HG02798 (cell line): Measurements from ENCODE around the gene DSTN.

ENCODE experiments used
- ATAC-seq: cut with Tn5 transposase; IDR thresholded peaks from one replicate; pipeline ENCODE4 v1.9.1; 2021; ENCODE audit warnings: mild to moderate bottlenecking; ENCODE audit not compliant: unreplicated experiment, poor library complexity

DSTN gene

DNA sequence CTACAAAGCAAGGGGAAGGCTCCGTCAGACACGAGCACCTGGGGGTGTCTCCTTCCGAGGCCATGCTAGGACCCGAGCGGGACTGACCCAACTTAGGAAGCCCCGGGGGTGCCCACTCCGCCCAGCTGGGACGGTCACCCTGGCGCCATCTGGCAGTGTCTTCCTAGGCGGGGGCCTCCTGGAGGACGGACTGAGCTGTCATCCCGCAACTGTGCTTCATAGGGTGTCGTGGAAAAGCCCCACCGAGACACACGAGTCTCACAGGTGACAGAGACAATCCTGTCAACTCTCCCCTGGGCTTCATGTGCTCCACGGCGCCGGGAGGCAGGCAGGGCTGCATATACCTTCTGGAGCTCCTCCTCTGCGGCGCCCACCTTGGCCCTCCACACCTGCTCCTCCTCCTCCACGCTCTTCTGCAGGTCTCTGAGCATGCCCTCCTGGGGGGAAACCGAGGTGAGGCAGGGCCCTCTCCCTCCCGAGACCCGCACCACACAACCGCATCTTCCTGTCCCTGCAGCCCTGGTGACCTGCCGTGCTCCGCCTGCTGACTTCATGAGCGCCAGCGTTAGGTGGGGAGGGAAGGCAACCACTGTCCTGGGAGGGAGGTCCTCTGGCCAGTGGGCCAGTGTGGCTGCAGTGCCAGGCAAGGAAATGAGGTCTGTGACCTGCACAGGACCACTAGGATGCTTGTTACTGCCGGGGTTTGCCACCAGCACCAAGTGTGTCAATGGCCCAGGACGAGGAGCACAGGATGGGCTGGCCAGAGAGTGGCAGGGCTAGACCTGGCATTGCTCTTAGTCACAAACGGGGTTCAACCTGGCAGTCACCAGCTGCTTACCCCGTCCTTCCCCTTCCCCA, 50.7 kb downstream of the DSTN start:
- no peak for ATAC-seq

- ATAC-seq = no peak
Measured at GRCh38 chr20:17621229-17621968, 51.5 kb downstream of the DSTN start.

DNA sequence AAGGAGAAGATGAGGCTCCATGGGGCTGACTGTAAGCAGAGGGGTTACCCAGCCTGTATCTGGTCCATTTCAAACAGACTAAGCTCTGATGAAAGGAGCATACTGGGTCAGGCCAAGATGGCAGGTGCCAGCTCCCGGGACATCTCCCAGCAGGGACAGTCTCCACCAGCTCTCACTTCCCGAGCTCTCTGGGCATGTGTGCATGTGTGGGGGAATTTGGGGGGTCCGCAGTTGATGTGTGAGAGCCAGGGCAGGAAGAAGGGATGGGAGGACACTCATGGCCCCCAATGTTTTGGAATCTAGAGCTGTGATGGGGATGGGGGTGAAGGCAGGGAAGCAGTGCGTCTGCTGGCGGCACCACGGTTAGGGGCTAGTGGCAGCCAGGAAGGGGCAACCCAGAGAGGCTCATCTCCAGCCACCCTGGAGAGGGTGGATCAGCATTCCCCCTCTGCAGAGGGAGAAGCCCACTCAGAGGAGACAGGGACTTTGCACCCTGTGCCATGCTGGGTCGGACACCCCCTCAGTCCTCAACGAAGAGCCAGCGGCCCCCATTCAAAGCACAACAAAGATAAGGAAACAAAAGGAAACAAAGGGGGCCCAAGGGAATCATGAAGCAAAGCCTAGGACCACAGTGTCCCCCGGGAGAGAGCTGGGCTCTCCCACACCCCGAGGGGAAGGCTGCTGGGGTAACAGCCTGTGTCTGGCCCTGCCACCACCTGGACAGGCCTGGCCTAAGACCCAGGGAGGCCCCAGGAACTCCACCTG, 52.4 kb downstream of the DSTN start:
- ATAC-seq = no peak

DNA sequence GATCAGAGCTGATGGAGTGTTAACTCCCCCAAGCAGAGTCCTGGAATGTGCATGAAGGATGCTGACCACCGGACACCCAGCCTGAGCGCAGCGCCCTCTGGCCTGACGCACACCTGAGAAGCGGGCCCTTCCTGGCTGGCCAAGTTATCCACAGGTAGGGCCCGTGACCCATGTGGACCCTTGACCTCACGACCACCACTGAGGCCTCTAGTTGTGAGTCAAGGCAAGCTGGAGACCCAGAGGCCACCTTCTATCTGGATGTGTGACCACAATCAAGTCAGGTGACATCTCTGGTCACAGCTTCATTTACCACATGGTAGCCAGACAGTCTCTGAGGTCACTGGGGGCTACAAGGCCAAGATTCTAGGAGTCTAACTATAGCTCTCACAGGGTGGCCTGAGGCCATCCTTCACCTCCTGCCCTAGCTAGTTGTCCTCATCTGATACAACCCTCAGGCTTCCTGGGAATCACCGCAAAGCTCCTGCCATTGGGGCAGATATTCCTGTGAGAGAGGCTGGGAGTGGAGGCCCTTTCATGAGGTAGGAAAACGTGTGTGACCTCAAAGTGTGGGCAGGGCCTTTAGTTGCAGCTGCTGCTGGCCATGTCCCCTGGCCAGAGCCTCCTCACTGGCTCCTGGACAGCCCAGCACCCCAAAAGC, 53.1 kb downstream of the DSTN start:
- ATAC-seq = no peak

DNA sequence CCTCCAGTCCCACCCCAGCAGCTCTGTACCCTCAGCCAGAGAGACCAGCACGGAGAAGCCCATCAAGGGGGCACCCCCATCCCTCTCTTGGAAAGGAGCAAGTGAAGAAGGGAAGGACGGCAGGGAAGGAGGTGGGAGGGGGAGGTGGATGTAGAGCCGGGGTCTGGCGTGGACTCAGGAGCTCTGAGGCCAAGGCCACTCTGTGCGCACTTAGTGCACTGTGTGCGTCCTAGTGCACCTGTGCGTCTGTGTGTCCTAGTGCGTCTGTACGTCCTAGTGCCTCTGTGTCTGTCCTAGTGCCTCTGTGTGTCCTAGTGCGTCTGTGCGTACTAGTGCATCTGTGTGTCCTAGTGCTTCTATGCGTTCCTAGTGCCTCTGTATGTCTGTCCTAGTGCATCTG, 54.2 kb downstream of the DSTN start:
- no peak for ATAC-seq

DNA sequence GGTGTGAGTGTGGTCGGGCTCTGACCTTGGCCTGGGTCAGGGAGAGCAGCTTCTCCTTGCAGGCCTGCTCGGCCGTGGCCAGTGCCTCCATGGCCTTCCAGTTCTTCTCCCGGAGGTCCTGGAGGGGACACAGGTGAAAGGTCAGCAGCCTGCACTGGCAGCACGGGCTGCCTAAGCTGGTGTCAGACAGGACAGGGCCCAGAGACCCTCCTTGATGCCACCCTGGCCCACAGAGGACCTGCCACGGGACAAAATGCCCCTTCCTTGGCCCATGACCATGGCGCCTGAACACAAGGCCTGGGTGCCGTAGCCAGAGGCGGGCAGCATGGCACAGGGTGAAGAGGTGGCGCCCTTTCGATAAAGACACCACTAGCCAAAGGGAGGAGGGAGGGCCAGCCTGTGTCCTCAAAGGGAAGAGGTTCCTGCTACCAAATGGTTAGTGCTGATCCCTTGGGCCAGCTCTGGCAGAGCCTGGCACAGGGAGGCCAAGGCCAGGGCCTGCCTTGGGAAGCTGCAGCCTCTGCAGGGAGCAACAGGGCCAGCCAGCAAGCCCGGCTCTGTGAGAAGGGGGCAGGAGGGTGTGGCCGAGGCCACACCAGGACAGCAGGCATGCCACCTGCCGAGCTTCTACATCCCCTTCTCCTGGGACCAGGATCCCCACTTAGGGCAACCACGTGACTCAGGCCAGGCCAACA, 54.8 kb downstream of the DSTN start:
- ATAC-seq = no peak

GRCh38 chr20:17625246-17626051, 55.6 kb downstream of the DSTN start:
- ATAC-seq = no peak

GRCh38 chr20:17626217-17627007, 56.5 kb downstream of the DSTN start:
- ATAC-seq = no peak

- no peak for ATAC-seq
Measured at GRCh38 chr20:17627101-17627955, 57.5 kb downstream of the DSTN start.

- ATAC-seq = no peak
Measured at GRCh38 chr20:17628101-17628841, 58.4 kb downstream of the DSTN start.

DNA sequence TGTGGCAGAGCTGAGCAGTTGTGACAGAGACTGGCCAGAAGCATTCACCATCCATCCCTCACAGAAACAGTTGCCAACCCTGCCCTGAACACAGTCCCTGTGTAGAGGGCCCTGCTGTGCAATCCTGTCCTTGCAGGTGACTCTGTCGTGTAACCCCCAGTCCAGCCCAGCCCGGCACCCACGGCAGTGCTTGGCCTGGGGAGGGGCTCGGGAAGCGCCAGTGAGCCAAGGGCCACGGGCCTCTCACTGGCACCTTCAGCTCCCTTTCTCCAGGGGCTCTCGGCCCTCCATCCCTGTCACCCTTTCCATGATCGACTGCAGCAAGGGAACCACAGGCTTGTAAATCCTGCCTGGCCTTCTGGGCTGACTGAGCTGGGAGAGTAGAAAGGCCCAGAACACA, 59.1 kb downstream of the DSTN start:
- no peak for ATAC-seq

DNA sequence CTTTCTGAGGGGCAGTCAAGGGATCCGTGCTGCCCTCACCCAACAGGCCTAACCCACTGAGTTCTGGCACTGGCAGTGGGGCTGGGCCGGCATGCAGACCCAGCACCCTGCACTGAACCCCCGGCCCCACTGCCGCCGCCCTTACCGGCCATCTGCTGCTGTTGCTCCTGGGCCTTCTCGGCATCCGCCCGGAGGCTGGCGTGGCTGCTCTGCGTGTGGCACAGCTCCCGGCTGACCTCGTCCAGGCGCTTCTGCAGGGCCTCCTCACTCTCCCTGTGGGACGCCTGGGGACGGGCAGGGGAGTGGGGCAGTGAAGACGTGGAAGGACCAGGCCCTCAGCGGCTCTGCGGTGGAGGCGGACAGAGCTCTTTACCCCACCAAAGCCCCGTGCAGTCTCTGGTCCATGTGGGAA, 59.8 kb downstream of the DSTN start:
- no peak for ATAC-seq

GRCh38 chr20:17630151-17630805, 60.4 kb downstream of the DSTN start:
- no peak for ATAC-seq

DNA sequence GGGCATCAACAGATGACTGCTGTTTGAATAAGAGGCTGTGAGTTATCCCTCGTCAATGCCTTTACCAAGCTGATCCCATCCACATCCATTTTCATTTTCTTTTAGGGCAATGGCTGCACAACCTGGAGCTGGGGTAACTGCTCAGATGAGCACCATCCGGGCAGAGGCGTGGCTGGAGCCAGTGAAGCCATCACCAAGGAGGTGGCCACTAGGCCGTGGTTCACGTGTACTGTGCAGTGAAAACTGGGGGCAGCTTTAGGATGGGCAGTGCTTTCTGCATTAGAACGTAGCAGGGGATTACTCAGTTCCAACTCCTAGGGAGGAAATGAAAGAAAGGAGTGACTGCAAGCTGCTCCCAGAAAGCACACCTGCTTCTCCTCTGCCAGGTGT, 60.9 kb downstream of the DSTN start:
- no peak for ATAC-seq

DNA sequence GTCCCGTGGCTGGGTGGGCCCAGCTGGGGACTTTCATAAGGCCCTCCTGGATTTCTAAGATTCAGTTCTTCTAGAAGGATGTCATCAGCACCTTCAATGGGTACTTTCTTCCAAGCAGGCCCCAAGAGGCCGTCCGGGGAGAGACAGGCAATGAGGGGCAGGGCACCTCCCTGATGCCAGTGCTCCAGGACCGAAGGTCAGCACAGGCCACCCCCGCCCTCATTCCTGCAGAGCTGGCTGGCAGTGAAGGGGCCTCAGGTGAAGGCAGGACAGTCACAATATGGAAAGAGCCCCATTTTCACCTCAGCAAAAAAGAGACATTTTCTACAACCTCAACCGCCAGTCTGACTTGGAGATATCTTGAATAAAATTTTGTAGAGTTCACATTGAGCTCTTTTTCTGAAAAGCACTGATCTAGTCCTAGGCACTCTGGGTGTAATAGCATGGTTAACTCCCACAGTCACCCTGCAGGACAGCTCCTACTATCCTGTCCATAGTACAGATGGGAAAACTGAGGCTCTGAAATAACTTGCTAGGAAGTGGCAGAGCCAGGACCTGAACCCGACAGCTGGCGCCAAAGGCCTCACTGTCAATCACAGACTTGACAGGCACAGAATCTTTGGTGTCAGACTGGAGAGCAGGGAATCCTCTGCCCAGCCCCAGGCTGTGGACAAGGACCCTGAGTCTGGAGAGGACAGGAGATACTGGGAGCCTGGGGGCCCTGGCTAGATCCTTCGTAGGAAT, 61.9 kb downstream of the DSTN start:
- no peak for ATAC-seq
